SK-N-SH treated with all-trans-retinoic acid at 6 μM for 48 hours (cell line): Measurements from ENCODE around the gene PPP1R26.

Experiments
- ARNTL ChIP-seq: fragments of 450-650 bp; formaldehyde crosslinking; IDR thresholded peaks from 2 replicates; pipeline ENCODE4 v1.5.0; 2020; ENCODE audit warnings: low read depth, mild to moderate bottlenecking, moderate library complexity, borderline replicate concordance
- BACH2 ChIP-seq: fragments of 250-450 bp; sonication (Bioruptor Pico); IDR thresholded peaks from 2 replicates; pipeline ENCODE4 v1.9.0; 2021; ENCODE audit warnings: mild to moderate bottlenecking, borderline replicate concordance
- GLIS3 ChIP-seq: fragments of 250-450 bp; sonication (Bioruptor Pico); IDR thresholded peaks from 2 replicates; pipeline ENCODE4 v1.5.0; 2020; ENCODE audit warnings: mild to moderate bottlenecking, moderate library complexity
- POU6F1 ChIP-seq: fragments of 250-450 bp; sonication (Bioruptor Pico); IDR thresholded peaks from 2 replicates; pipeline ENCODE4 v1.8.0; 2021; ENCODE audit warnings: low read depth, mild to moderate bottlenecking, moderate library complexity, borderline replicate concordance
- RARB ChIP-seq: fragments of 250-450 bp; sonication (Bioruptor Pico); IDR thresholded peaks from 2 replicates; pipeline ENCODE4 v1.8.0; 2021; ENCODE audit warnings: mild to moderate bottlenecking, moderate library complexity
- SNAI2 ChIP-seq: fragments of 250-450 bp; sonication (Bioruptor Pico); IDR thresholded peaks from 2 replicates; pipeline ENCODE4 v1.5.0; 2020; ENCODE audit warnings: mild to moderate bottlenecking, moderate library complexity
- TCF4 ChIP-seq: fragments of 250-450 bp; sonication (Bioruptor Pico); IDR thresholded peaks from 2 replicates; pipeline ENCODE4 v1.8.0; 2021; ENCODE audit warnings: mild to moderate bottlenecking, moderate library complexity, borderline replicate concordance
- TOX ChIP-seq: fragments of 250-450 bp; sonication (Bioruptor Pico); IDR thresholded peaks from 2 replicates; pipeline ENCODE4 v1.8.0; 2021; ENCODE audit warnings: mild to moderate bottlenecking, moderate library complexity, borderline replicate concordance
- TSHZ2 ChIP-seq: fragments of 250-450 bp; sonication (Bioruptor Pico); IDR thresholded peaks from 2 replicates; pipeline ENCODE4 v1.5.0; 2020; ENCODE audit warnings: mild to moderate bottlenecking, moderate library complexity
- ZFP3 ChIP-seq: fragments of 250-450 bp; sonication (Bioruptor Pico); IDR thresholded peaks from 2 replicates; pipeline ENCODE4 v1.5.0; 2020; ENCODE audit warnings: mild to moderate bottlenecking, moderate library complexity
- ZFP30 ChIP-seq: fragments of 450-650 bp; formaldehyde crosslinking; IDR thresholded peaks from 2 replicates; pipeline ENCODE4 v1.5.0; 2022; ENCODE audit warnings: mild to moderate bottlenecking, moderate library complexity
- ZNF70 ChIP-seq: fragments of 450-650 bp; formaldehyde crosslinking; IDR thresholded peaks from 2 replicates; pipeline ENCODE4 v1.5.0; 2020; ENCODE audit warnings: mild to moderate bottlenecking, moderate library complexity
- ZNF8 ChIP-seq: fragments of 450-650 bp; formaldehyde crosslinking; IDR thresholded peaks from 2 replicates; pipeline ENCODE4 v1.5.0; 2020; ENCODE audit warnings: mild to moderate bottlenecking, moderate library complexity
- TF ChIP-seq, protein P1 (sequence below): fragments of 250-450 bp; sonication (Bioruptor Pico); IDR thresholded peaks from 2 replicates; pipeline ENCODE4 v1.8.0; 2020; ENCODE audit warnings: mild to moderate bottlenecking, moderate library complexity, borderline replicate concordance

DNA sequence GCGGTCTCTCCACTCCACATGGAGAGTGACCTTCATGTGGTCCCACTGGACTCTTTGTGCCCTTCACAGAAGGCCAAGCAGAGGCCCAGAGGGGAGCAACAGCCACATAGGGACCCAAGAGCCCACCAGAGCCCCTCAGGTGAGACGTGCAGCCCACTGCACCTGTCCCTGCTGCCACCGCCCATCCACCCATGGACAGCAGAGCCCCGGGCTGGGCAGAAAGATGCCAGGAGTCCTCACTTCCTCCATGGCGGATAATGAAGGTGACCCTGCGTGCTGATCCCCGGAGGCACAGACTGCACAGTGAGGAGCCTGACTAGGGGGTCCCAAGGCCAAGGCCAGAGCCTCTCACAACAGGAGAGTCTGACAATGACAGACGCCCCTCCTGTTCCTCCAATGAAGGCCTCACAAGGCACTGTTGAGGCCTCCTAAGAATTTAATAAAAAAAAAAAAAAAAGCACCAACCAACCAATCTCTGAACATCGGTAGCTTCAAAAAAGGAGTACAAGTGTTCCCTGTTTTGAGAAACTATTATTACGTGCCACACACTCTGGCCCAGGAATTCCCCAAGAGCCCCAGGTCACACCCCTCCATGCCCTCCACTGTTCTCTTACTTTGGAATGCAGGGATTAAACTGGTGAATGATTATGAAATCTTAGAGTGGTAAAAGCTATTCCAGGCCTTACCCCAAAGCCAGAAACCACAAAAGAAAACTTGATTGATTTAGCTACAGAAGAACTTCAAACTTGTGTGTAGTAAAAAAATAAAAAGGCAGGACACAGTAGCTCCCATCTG, 2.8 kb upstream of the PPP1R26 start:
- TF ChIP-seq, protein P1, sequence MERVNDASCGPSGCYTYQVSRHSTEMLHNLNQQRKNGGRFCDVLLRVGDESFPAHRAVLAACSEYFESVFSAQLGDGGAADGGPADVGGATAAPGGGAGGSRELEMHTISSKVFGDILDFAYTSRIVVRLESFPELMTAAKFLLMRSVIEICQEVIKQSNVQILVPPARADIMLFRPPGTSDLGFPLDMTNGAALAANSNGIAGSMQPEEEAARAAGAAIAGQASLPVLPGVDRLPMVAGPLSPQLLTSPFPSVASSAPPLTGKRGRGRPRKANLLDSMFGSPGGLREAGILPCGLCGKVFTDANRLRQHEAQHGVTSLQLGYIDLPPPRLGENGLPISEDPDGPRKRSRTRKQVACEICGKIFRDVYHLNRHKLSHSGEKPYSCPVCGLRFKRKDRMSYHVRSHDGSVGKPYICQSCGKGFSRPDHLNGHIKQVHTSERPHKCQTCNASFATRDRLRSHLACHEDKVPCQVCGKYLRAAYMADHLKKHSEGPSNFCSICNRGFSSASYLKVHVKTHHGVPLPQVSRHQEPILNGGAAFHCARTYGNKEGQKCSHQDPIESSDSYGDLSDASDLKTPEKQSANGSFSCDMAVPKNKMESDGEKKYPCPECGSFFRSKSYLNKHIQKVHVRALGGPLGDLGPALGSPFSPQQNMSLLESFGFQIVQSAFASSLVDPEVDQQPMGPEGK: no peak
- TF ChIP-seq ZFP30 (no peak), SNAI2 (no peak), ARNTL (CRISPR knock-in tag) (no peak), TSHZ2 (CRISPR knock-in tag) (no peak), BACH2 (no peak), ZNF70 (CRISPR knock-in tag) (no peak), ZFP3 (CRISPR knock-in tag) (no peak), TCF4 (no peak), TOX (CRISPR knock-in tag) (no peak), RARB (CRISPR knock-in tag) (no peak), POU6F1 (CRISPR knock-in tag) (no peak), ZNF8 (CRISPR knock-in tag) (no peak), GLIS3 (no peak)
